Ovary (tissue), 9 donors: Measurements from ENCODE around the gene ACY1. TPM values are rescaled to one million over a fixed set of nuclear protein-coding genes. Genes with fewer than 3 reads are reported as not detected.
A peak's percentile ranks its signal among the peaks of the same experiment; 100 is the strongest.

Experiments used
- DNase-seq, 5 donors: peaks; one replicate each; pipeline ENCODE4 v3.0.0-alpha.2; 2019 to 2020
- H3K27ac ChIP-seq, 2 donors: fragments of 200-600 bp; one replicate each; pipeline versions ENCODE4 v1.5.1 to v1.8.0; 2019 to 2022
- H3K27me3 ChIP-seq: fragments of 200-600 bp; one replicate; pipeline ENCODE4 v1.8.0; 2022
- H3K36me3 ChIP-seq: fragments of 200-600 bp; sonication (generic); one replicate; pipeline ENCODE4 v1.5.1; 2019
- H3K4me1 ChIP-seq: one replicate; pipeline ENCODE4 v1.8.1; 2013; ENCODE audit warnings: mild to moderate bottlenecking, moderate library complexity; ENCODE audit not compliant: insufficient read depth
- H3K4me3 ChIP-seq: fragments of 200-600 bp; sonication (generic); one replicate; pipeline ENCODE4 v1.5.1; 2017
- H3K9me3 ChIP-seq, 2 donors: fragments of 200-600 bp in 1 of 2; sonication (generic) in 1 of 2; one replicate each; pipeline versions ENCODE4 v1.5.1 to v1.8.1; 2013 to 2019; ENCODE audit warnings: mild to moderate bottlenecking in 1 of 2, moderate library complexity in 1 of 2
- EP300 ChIP-seq: sonication (generic); formaldehyde crosslinking; IDR thresholded peaks from one replicate; pipeline ENCODE4 v1.6.1; 2017; ENCODE audit warnings: antibody characterized with exemption
- POLR2A ChIP-seq: fragments of 450-650 bp; IDR thresholded peaks from one replicate; pipeline ENCODE4 v1.6.1; 2017; ENCODE audit warnings: antibody characterized with exemption, mild to moderate bottlenecking, moderate library complexity
- WGBS, 3 donors: extraction: QIAGEN DNeasy Blood & Tissue Kit in 1 of 3; methylation state at CpG; one replicate each; pipeline versions ENCODE4 v1.1.5 to v1.1.7; 2013 to 2017; 5-methylcytosine and 5-hydroxymethylcytosine counted together
- intact Hi-C, 4 donors: fragments of 100-400 bp; cut with DNase I; formaldehyde crosslinking; loops; one replicate each; pipeline versions ENCODE4 v1.11.0 to v1.15.1; 2022 to 2023
- polyA plus RNA-seq, 2 donors: library from polyadenylated mRNA; stranded (reverse); fragments of 200-250 nt in 1 of 2; fragments of 350-450 nt in 1 of 2; fragmentation: Illumina TruSeq in 1 of 2; extraction: RNeasy Lipid Tissue Mini Kit (QIAGEN cat#74804) in 1 of 2; gene quantifications; one replicate each; pipeline ENCODE4 v1.2.3, GENCODE V29; 2013 to 2014
- total RNA-seq, 7 donors: library from RNA; depleted of rRNA in 2 of 7; stranded (reverse); fragments of >200 nt in 2 of 7; fragmentation: NEBNext Ultra II Directional in 3 of 7; extraction: Animal tissue kit (Norgen Biotek cat#: 25700) in 3 of 7; gene quantifications; one replicate each; pipeline versions ENCODE4 v1.1.0 to v1.2.4, GENCODE V29; 2016 to 2023
- TF ChIP-seq, protein P1 (sequence below), 3 donors: fragments of 450-650 bp in 2 of 3; fragments of 200-600 bp in 1 of 3; IDR thresholded peaks; one replicate each; pipeline versions ENCODE4 v1.5.1 to v1.8.0; 2016 to 2022; ENCODE audit warnings: antibody characterized with exemption in 3 of 3, mild to moderate bottlenecking in 1 of 3
- donor health status: DM: no; HTN: no; CAD: no; lungs with moderate emphysema.
- donor health status: DM: no; HTN: no; CAD: no.
- donor health status: Bipolar disorder and iron deficiency.
- donor health status: DM: yes; HTN: yes; CAD: no.
- donor health status: DM: no; HTN: no; CAD: no.
- donor health status: DM: yes; HTN: yes; CAD: no.

The ACY1 gene
- total and polyA plus RNA-seq, 9 donors, result 8.4 to 27.4 (median 14.7) TPM

DNA sequence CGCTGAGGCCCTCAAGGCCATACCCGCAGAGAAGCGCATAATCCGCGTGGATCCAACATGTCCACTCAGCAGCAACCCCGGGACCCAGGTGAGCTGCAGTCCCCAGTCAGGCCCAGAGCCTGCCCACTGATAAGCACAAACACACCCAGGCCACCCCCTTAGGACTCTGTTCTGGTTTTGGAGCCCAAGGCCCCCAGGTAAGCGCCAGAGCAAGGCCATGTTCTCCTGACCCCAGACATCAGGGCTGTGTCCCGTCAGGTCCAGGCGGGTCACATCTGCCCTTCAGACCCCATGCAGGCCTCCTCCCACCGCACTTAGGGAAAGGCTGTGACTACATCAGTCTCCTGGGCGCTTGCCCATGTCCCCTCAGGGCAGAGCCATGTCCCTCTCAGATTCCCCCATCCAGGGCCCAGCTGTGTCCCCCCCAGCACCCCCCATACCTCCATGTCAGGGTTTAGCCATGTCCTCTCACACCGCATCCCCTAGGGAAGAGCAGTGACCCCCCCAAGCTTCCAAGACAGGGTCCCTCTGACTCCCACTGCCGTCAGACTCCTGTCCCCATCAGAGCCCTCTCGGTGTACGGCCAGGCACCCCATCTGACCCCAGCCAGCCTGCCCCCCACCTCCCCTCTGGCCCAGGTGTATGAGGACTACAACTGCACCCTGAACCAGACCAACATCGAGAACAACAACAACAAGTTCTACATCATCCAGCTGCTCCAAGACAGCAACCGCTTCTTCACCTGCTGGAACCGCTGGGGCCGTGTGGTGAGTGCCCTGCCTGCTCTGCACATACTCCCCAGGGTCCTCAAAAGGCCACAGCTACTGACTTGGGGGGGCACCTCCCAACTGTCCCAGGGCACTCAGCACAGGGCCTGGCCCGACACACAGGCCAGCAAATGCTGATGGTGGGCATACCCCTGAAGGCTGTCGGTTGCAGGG lies 39.6 kb upstream of the ACY1 start:
- intact Hi-C loops, result loop anchor here in 2 of 4 donors (2.0 to 10.0 kb wide), 3 partner anchors 29 to 1329 kb away; partner anchors contain the start of genes CISH (in 1 of the 2) and MAPKAPK3 (in 1 of the 2)
- 91 to 94% (median 93%) methylated on average over 20 to 21 of the region's 21 CpGs for WGBS, 3 donors
- no peaks in the 10 kb centered on the region for H3K27me3 ChIP-seq
- no peak overlapping the region for H3K4me3 ChIP-seq
- no peak for TF ChIP-seq POLR2A
- TF ChIP-seq, protein P1, sequence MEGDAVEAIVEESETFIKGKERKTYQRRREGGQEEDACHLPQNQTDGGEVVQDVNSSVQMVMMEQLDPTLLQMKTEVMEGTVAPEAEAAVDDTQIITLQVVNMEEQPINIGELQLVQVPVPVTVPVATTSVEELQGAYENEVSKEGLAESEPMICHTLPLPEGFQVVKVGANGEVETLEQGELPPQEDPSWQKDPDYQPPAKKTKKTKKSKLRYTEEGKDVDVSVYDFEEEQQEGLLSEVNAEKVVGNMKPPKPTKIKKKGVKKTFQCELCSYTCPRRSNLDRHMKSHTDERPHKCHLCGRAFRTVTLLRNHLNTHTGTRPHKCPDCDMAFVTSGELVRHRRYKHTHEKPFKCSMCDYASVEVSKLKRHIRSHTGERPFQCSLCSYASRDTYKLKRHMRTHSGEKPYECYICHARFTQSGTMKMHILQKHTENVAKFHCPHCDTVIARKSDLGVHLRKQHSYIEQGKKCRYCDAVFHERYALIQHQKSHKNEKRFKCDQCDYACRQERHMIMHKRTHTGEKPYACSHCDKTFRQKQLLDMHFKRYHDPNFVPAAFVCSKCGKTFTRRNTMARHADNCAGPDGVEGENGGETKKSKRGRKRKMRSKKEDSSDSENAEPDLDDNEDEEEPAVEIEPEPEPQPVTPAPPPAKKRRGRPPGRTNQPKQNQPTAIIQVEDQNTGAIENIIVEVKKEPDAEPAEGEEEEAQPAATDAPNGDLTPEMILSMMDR (IDR thresholded peaks at IDR 0.05), result no peak
- TF ChIP-seq EP300, result no peak
- H3K27ac ChIP-seq, result peak overlapping the region in 1 of 2 donors; percentile 90
- no peaks in the 10 kb centered on the region for H3K36me3 ChIP-seq
- no peaks in the 10 kb centered on the region for H3K9me3 ChIP-seq
- peaks cover 14% of the 10 kb centered on the region for H3K4me1 ChIP-seq
- peak in 2 of 5 donors; percentile 26 to 51 for DNase-seq

DNA sequence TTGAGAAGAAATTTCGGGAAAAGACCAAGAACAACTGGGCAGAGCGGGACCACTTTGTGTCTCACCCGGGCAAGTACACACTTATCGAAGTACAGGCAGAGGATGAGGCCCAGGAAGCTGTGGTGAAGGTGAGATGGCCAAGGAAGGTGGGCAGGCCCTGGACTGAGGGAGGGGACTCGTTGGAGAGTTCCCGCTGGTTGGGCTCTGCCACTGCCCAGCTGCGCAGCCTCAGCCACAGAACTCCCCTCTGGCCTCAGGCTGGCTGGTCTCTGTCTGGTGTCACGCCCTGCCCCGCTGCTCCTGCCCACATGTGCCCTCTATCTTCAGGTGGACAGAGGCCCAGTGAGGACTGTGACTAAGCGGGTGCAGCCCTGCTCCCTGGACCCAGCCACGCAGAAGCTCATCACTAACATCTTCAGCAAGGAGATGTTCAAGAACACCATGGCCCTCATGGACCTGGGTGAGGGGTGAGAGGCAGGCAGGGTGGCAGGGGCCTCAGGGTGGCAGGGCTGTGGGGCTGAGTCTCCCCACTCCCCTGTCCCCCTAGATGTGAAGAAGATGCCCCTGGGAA lies 38.8 kb upstream of the ACY1 start:
- intact Hi-C loops, result loop anchor here in 1 of 4 donors (5.0 to 10.0 kb wide), 2 partner anchors 198 to 1330 kb away; partner anchors contain the start of genes CISH and MAPKAPK3
- no peak for DNase-seq
- TF ChIP-seq POLR2A (no peak), EP300 (no peak)
- TF ChIP-seq, protein P1 (IDR thresholded peaks at IDR 0.05), result no peak
- H3K27ac ChIP-seq, result no peak overlapping the region
- peaks cover 14% of the 10 kb centered on the region for H3K4me1 ChIP-seq
- WGBS, 3 donors, result 81 to 88% (median 88%) methylated on average over 11 of the region's 11 CpGs
- H3K4me3 ChIP-seq, result no peak overlapping the region
- H3K9me3 ChIP-seq, result no peaks in the 10 kb centered on the region
- H3K36me3 ChIP-seq, result no peaks in the 10 kb centered on the region
- no peaks in the 10 kb centered on the region for H3K27me3 ChIP-seq

DNA sequence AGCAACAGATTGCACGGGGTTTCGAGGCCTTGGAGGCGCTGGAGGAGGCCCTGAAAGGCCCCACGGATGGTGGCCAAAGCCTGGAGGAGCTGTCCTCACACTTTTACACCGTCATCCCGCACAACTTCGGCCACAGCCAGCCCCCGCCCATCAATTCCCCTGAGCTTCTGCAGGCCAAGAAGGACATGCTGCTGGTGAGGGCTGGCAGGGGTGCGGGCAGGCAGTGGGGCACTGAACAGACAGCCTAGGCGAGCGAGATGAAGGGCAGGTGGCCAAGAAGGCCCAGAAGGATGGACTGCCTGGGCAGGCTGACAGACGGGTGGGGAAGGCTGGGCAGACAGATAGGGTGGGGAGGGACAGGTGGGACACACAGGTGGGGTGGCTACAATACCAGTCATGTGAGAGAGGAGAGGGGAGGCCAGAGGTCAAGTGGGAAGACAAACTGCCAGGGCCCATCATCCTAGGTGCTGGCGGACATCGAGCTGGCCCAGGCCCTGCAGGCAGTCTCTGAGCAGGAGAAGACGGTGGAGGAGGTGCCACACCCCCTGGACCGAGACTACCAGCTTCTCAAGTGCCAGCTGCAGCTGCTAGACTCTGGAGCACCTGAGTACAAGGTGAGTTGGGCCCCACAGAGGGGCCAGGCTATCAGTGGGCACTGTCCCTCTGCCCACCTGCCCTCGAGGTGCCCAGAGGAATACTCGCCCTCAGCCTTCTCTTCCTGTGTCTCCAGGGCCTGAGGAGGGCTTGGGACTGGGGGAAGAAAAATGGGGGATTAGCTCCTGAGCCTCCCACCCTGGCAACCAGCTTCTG lies 38.1 kb upstream of the ACY1 start:
- H3K27ac ChIP-seq, result no peak overlapping the region
- DNase-seq, result peak in 1 of 5 donors; percentile 17
- H3K36me3 ChIP-seq, result no peaks in the 10 kb centered on the region
- H3K4me1 ChIP-seq, result peaks cover 14% of the 10 kb centered on the region
- H3K4me3 ChIP-seq, result no peak overlapping the region
- no peaks in the 10 kb centered on the region for H3K27me3 ChIP-seq
- H3K9me3 ChIP-seq, result no peaks in the 10 kb centered on the region
- intact Hi-C loops, result loop anchor here in 1 of 4 donors (10.0 kb wide), 1 partner anchor 1330 kb away; the partner anchor contains the start of genes CISH and MAPKAPK3
- TF ChIP-seq EP300, result no peak
- no peak for TF ChIP-seq POLR2A
- TF ChIP-seq, protein P1 (IDR thresholded peaks at IDR 0.05), result no peak
- WGBS, 3 donors, result 79 to 83% (median 82%) methylated on average over 18 of the region's 18 CpGs
